Natural killer cell (primary cell): ENCODE data around the gene PSME1. TPM values are rescaled to one million over a fixed set of nuclear protein-coding genes. Genes with fewer than 3 reads are reported as not detected.

ENCODE experiments used
- ATAC-seq, 3 donors: fragments of 150-1000 bp in 2 of 3; fragments of 200-7000 bp in 1 of 3; cut with Tn5 transposase; 1 replicate in 1 of 3; 2 replicates in 2 of 3; pipeline ENCODE4 v1.10.0; 2021; ENCODE audit warnings: mild to moderate bottlenecking in 2 of 3, moderate library complexity in 2 of 3
- DNase-seq, 2 donors: peaks; one replicate each; pipeline versions ENCODE4 v3.0.0 to v3.0.0-alpha.2; 2013 to 2021; ENCODE audit warnings: mixed read lengths in 1 of 2
- H3K27ac ChIP-seq: one replicate; pipeline ENCODE4 v1.5.1; 2013; ENCODE audit warnings: mild to moderate bottlenecking, low read length
- H3K27me3 ChIP-seq: one replicate; pipeline ENCODE4 v1.6.1; 2013; ENCODE audit warnings: low read length; ENCODE audit not compliant: control insufficient read depth, insufficient read depth
- H3K36me3 ChIP-seq: one replicate; pipeline ENCODE4 v1.6.1; 2013; ENCODE audit warnings: low read length; ENCODE audit not compliant: control insufficient read depth, insufficient read depth
- H3K4me1 ChIP-seq: one replicate; pipeline ENCODE4 v1.6.1; 2013; ENCODE audit warnings: low read length; ENCODE audit not compliant: control insufficient read depth, insufficient read depth
- H3K4me3 ChIP-seq: one replicate; pipeline ENCODE4 v1.5.1; 2013; ENCODE audit warnings: low read length
- H3K9me3 ChIP-seq: one replicate; pipeline ENCODE4 v1.6.1; 2013; ENCODE audit warnings: low read length; ENCODE audit not compliant: control insufficient read depth, insufficient read depth
- H3K27ac Mint-ChIP-seq, 2 donors: one replicate each; pipeline ENCODE4 v1.8.0; 2022; ENCODE audit warnings: mild to moderate bottlenecking in 2 of 2, mixed read lengths in 2 of 2, moderate library complexity in 1 of 2
- H3K27me3 Mint-ChIP-seq, 2 donors: one replicate each; pipeline ENCODE4 v1.8.0; 2022; ENCODE audit warnings: low read depth in 2 of 2, mixed read lengths in 2 of 2
- H3K36me3 Mint-ChIP-seq: one replicate; pipeline ENCODE4 v1.8.0; 2022; ENCODE audit warnings: mixed read lengths
- H3K4me1 Mint-ChIP-seq, 2 donors: one replicate each; pipeline ENCODE4 v1.8.0; 2022; ENCODE audit warnings: mixed read lengths in 2 of 2
- H3K4me3 Mint-ChIP-seq: one replicate; pipeline ENCODE4 v1.8.0; 2022; ENCODE audit warnings: mild to moderate bottlenecking, moderate library complexity, mixed read lengths
- H3K9me3 Mint-ChIP-seq, 2 donors: one replicate each; pipeline ENCODE4 v1.8.0; 2022; ENCODE audit warnings: mixed read lengths in 2 of 2
- WGBS: methylation state at CpG from one replicate; pipeline ENCODE4 v1.1.7; 2013; ENCODE audit warnings: missing lambda C conversion rate; ENCODE audit not compliant: insufficient coverage; 5-methylcytosine and 5-hydroxymethylcytosine counted together
- intact Hi-C: fragments of 100-400 bp; cut with micrococcal nuclease; formaldehyde crosslinking; loops from one replicate; pipeline ENCODE4 v1.14.2; 2022
- total RNA-seq, 4 donors: library from RNA; stranded (reverse); fragments of 120-200 nt in 1 of 4; gene quantifications; one replicate each; pipeline versions ENCODE4 v1.2.3 to v1.2.4, GENCODE V29; 2013 to 2022
- TF ChIP-seq, protein P1 (sequence below): fragments of 200-600 bp; IDR thresholded peaks from one replicate; pipeline ENCODE4 v1.8.0; 2022; ENCODE audit warnings: antibody characterized with exemption

The PSME1 gene
- total RNA-seq, 3 donors from 2014 or later (not counting 1 experiment from before 2014, with no cell fraction given), result 315 to 345 (median 318) TPM

DNA sequence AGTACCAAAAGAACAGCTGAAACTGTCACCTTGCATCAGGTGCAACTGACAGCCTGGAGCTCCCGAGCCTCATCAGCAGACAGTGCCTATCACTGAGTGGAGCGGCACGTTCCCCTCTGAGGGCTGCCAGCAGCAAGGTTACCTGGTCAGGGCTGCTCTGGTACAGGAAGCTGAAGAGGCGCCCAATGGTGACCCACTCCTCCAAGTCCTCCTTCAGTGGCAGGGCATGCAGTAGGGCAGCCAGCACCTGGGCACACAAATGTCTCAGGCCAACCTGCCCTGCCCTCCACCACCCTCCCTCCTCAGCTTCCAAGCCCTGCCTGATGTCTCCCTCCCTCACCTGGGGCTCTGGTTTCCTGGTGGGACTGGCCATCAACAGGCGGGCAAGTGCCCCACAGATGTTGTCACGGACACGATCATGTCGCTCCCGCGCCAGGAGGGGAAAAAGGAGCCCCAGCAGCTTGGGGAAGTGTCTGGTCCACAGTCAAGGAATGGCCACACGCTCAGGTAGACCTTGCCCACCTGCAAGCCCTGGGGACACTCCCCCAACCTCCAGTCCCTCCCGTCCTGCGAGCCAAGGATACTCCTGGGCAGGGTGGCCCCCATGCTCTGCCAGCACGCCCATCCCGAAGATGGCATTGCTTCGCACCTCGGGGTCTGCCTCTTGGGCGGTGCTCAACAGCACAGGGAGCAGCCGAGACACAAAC, 45.5 kb downstream of the PSME1 start:
- H3K27ac Mint-ChIP-seq, result peak overlapping the region in 1 of 2 donors; percentile 47
- TF ChIP-seq, protein P1, sequence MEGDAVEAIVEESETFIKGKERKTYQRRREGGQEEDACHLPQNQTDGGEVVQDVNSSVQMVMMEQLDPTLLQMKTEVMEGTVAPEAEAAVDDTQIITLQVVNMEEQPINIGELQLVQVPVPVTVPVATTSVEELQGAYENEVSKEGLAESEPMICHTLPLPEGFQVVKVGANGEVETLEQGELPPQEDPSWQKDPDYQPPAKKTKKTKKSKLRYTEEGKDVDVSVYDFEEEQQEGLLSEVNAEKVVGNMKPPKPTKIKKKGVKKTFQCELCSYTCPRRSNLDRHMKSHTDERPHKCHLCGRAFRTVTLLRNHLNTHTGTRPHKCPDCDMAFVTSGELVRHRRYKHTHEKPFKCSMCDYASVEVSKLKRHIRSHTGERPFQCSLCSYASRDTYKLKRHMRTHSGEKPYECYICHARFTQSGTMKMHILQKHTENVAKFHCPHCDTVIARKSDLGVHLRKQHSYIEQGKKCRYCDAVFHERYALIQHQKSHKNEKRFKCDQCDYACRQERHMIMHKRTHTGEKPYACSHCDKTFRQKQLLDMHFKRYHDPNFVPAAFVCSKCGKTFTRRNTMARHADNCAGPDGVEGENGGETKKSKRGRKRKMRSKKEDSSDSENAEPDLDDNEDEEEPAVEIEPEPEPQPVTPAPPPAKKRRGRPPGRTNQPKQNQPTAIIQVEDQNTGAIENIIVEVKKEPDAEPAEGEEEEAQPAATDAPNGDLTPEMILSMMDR, result no peak
- H3K4me1 Mint-ChIP-seq, result no peaks in the 10 kb centered on the region
- H3K9me3 ChIP-seq, result no peaks in the 10 kb centered on the region
- ATAC-seq (no peak), DNase-seq (no peak)
- 96% methylated on average over 19 of the region's 19 CpGs for WGBS
- H3K9me3 Mint-ChIP-seq, result no peaks in the 10 kb centered on the region
- H3K27ac ChIP-seq, result no peak overlapping the region
- no peak overlapping the region for H3K4me3 Mint-ChIP-seq
- peaks cover 6% of the 10 kb centered on the region for H3K36me3 Mint-ChIP-seq
- no peak overlapping the region for H3K4me3 ChIP-seq
- no peaks in the 10 kb centered on the region for H3K27me3 ChIP-seq
- peaks cover 73% of the 10 kb centered on the region for H3K36me3 ChIP-seq
- H3K4me1 ChIP-seq, result no peaks in the 10 kb centered on the region
- intact Hi-C loops, result no loop called here
- H3K27me3 Mint-ChIP-seq, result no peaks in the 10 kb centered on the region

DNA sequence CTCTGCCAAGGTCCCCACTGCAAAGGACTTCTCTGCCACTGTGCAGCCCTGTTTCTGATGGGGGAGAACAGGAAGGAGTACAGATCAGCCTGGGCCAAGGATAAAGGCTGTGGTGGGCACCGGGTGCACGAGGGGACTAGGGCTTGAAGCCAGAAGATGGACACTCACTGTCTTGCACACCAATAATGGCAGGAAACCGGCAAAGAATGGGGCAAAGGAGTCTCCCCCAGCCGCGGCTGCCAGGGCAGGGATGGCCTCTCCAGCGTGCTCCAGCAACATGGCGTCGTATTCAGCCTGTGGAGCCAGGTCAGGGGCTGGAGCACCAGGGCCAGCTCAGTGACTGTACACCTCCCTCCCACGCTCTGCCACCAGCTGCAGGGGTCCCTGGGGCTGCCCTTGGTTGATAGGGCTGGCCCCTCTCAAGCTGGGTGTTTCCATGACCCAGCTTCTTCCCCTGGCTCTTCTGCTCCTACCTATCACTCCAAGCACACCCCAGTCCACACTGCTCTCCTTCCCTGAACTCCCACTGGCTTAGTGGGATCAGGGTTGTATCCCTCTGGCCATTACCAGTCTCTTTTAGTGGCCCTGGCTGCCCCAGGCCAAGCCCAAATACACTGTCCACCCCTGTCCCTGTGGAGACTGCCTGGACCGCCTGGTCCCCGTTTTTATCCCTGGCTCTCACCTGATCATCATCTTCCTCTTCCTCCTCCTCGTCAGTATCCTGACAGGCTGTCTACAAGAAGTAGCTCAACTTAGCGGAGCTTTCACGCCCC, 46.3 kb downstream of the PSME1 start:
- Mint-ChIP-seq H3K27ac (peak overlapping the region in 1 of 2 donors; percentile 47), H3K27me3 (no peaks in the 10 kb centered on the region), H3K4me1 (peaks cover 4% of the 10 kb centered on the region in 2 donors), H3K36me3 (peaks cover 6% of the 10 kb centered on the region), H3K9me3 (no peaks in the 10 kb centered on the region), H3K4me3 (peak overlapping the region; percentile 13)
- 90% methylated on average over 11 of the region's 14 CpGs for WGBS
- ATAC-seq, result no peak
- Histone ChIP-seq H3K4me3 (no peak overlapping the region), H3K27me3 (no peaks in the 10 kb centered on the region), H3K36me3 (peaks cover 68% of the 10 kb centered on the region), H3K27ac (no peak overlapping the region), H3K4me1 (peaks cover 4% of the 10 kb centered on the region), H3K9me3 (no peaks in the 10 kb centered on the region)
- DNase-seq, result no peak
- TF ChIP-seq, protein P1, result no peak
- intact Hi-C loops, result no loop called here

DNA sequence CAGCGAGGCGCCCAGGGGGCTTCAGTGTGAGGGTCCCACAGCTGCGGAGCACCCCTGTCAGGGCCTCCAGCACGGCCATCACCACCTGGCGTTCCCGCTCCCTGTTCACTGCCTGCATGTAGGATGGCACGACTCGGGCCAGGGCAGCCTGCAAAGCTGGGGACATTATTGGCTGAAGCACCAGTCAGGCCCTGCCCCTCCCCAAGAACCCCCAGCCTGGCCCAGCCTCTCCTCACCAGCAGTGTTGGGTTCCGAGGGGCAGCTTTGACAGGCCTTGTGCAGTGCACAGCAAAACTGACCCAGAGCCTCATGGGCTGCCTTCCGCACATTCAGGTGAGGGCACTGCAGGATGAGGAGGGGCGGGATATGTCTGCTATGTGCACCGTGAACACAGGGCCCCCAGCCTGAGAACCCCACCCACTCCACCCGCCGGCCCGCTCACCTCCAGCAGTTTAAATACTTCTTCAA, 47.1 kb downstream of the PSME1 start:
- no peak overlapping the region for H3K4me3 ChIP-seq
- peaks cover 12% of the 10 kb centered on the region for H3K4me1 ChIP-seq
- DNase-seq (no peak), ATAC-seq (no peak)
- intact Hi-C loops, result no loop called here
- no peaks in the 10 kb centered on the region for H3K9me3 Mint-ChIP-seq
- no peak overlapping the region for H3K27ac ChIP-seq
- peaks cover 12% of the 10 kb centered on the region in 2 donors for H3K4me1 Mint-ChIP-seq
- peaks cover 6% of the 10 kb centered on the region for H3K36me3 Mint-ChIP-seq
- H3K27me3 ChIP-seq, result no peaks in the 10 kb centered on the region
- no peaks in the 10 kb centered on the region for H3K27me3 Mint-ChIP-seq
- H3K27ac Mint-ChIP-seq, result peak overlapping the region in 1 of 2 donors; percentile 47
- 97% methylated on average over 15 of the region's 15 CpGs for WGBS
- peaks cover 62% of the 10 kb centered on the region for H3K36me3 ChIP-seq
- H3K9me3 ChIP-seq, result no peaks in the 10 kb centered on the region
- TF ChIP-seq, protein P1, result no peak
- H3K4me3 Mint-ChIP-seq, result no peak overlapping the region
